ENCODE results near the gene DCD. TPM values are rescaled to one million over a fixed set of nuclear protein-coding genes. Genes with fewer than 3 reads are reported as not detected.
A peak's percentile ranks its signal among the peaks of the same experiment; 100 is the strongest.

The DCD gene
- total and polyA plus RNA-seq, 2 of the 8 experiments (the other 6 are each of a cell fraction or from before 2014, with no cell fraction given), result not detected

DNA sequence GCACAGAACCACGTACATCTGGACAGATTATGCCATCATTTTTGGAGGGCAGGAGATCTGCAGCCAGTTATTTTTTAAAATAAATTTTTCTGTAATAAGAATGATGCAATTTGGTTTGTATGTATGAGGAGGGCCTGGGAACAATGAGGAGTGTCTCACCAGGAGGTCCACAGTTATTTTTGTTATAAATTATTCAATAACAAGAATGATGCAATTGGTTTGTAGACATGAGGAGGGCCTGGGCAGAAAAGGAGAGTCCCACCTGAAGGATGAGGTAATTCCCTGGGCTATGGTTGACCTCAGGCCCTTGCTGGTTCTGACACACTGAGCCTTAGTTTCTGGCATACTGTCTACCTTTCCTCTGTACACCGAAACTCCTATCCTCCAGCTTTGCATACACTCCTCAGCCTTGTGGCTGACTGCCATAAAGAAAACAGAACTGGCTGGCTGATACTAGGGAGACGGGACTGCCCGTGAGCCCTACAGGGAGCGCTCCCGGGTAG lies 9.0 kb upstream of the DCD start:
- H2BK5ac ChIP-seq (ENCODE audit: low read depth, low read length), result no peak overlapping the region

More for the DNA sequence above, 9.0 kb upstream of the DCD start:
- DNase-seq (ENCODE audit: low read depth in 1 of 2, low spot score in 2 of 2) (no peak), FAIRE-seq (no peak)
- Histone ChIP-seq H3K9ac (replicated peaks in 1 of 4; ENCODE audit: extremely low read depth in 1 of 4, low read depth in 3 of 4, low read length in 3 of 4) (no peak overlapping the region), H2BK120ac (replicated peaks; ENCODE audit: low read depth, low read length) (no peak overlapping the region), H3K23me2 (ENCODE audit: low read depth, low read length) (no peaks in the 10 kb centered on the region; the same call in 1 of the 2 replicates), H3K14ac (ENCODE audit: insufficient read length) (no peak overlapping the region), H2BK12ac (ENCODE audit: low read depth, low read length) (no peak overlapping the region), H4K91ac (replicated peaks; ENCODE audit: insufficient read length, low read length) (no peak overlapping the region), H3K4me2 (ENCODE audit: insufficient read depth in 1 of 2, low read depth in 2 of 2, low read length in 2 of 2) (no peak overlapping the region), H3K27me3 (replicated peaks in 1 of 4; ENCODE audit: control insufficient read depth in 3 of 4, extremely low read depth in 1 of 4, insufficient read depth in 3 of 4, low read length in 3 of 4) (peaks cover 0 to 2% (median 0%) of the 10 kb centered on the region in 4 experiments; a peak in 3 of 7 replicates), H3K4me3 (ENCODE audit: extremely low read depth in 1 of 4, insufficient read depth in 2 of 4, low read depth in 3 of 4, low read length in 4 of 4) (no peak overlapping the region), H3K4me1 (replicated peaks in 1 of 4; ENCODE audit: control insufficient read depth in 3 of 4, insufficient read depth in 4 of 4, low read length in 3 of 4) (peaks cover 0 to 6% (median 1%) of the 10 kb centered on the region in 4 experiments; a peak in 5 of 7 replicates), H3K4ac (replicated peaks; ENCODE audit: insufficient read length, low read depth, low read length) (no peak overlapping the region), H3K36me3 (ENCODE audit: control insufficient read depth in 2 of 4, insufficient read depth in 4 of 4, low read length in 3 of 4) (no peaks in the 10 kb centered on the region), H3K79me1 (ENCODE audit: low read depth, low read length) (no peaks in the 10 kb centered on the region), H2AFZ (ENCODE audit: low read length) (no peak overlapping the region), H3K27ac (ENCODE audit: low read depth, low read length) (no peak overlapping the region), H3K23ac (ENCODE audit: insufficient read length) (no peak overlapping the region), H4K8ac (ENCODE audit: extremely low read depth, insufficient read depth, low read length) (no peak overlapping the region), H2BK15ac (ENCODE audit: low read length) (0 out of 2 replicates have a peak overlapping the region, but pooled peaks have one; percentile 47), H3K56ac (replicated peaks; ENCODE audit: insufficient read length, low read depth, low read length) (no peak overlapping the region), H2AK5ac (ENCODE audit: low read depth, low read length) (no peak overlapping the region), H2BK20ac (ENCODE audit: low read length) (peak overlapping the region; percentile 24; the same call in 1 of the 2 replicates), H3K9me3 (ENCODE audit: insufficient read depth in 2 of 2, low read depth in 1 of 2, low read length in 1 of 2) (no peaks in the 10 kb centered on the region), H3K79me2 (ENCODE audit: control insufficient read depth in 1 of 2, insufficient read depth in 2 of 2, low read length in 2 of 2) (no peaks in the 10 kb centered on the region), H3K18ac (ENCODE audit: extremely low read depth, low read length) (no peak overlapping the region), H4K5ac (ENCODE audit: insufficient read length, low read depth, low read length) (no peak overlapping the region), H4K20me1 (replicated peaks in 1 of 2; ENCODE audit: control insufficient read depth in 1 of 2, insufficient read depth in 2 of 2, low read length in 2 of 2) (no peaks in the 10 kb centered on the region)
- CTCF ChIA-PET (ENCODE audit: partially characterized antibody), result interaction anchor here (1.6 to 9.4 kb wide), 8 partner anchors 14 to 77 kb away, joined by 3 to 88 read pairs (median 18); no protein-coding TSS in a partner anchor
- WGBS, 2 experiments (ENCODE audit: extremely low coverage in 1 of 2, insufficient coverage in 1 of 2, insufficient read length in 1 of 2, insufficient replicate concordance in 2 of 2, low coverage in 1 of 2, low lambda C conversion rate in 2 of 2, missing lambda C conversion rate in 1 of 2), result 91% methylated on average over 6 of the region's 6 CpGs; no CpG with 5 or more reads in 1 of the 2 experiments
- POLR2A ChIA-PET (ENCODE audit: partially characterized antibody), result no interaction called here
- no peak for TF ChIP-seq CTBP2 (IDR thresholded peaks at IDR 0.05; ENCODE audit: borderline replicate concordance, insufficient read depth, insufficient read length, low read length)
- peak in 1 of 3 experiments; percentile 4; a peak in 1 of 4 replicates for TF ChIP-seq CTCF (IDR thresholded peaks at IDR 0.05; ENCODE audit: control extremely low read depth in 1 of 3, insufficient read depth in 1 of 3, low read depth in 1 of 3, low read length in 3 of 3)
- no peak for TF ChIP-seq TAF1 (IDR thresholded peaks at IDR 0.05; ENCODE audit: low read depth, low read length)
- no peak for TF ChIP-seq NRF1 (IDR thresholded peaks at IDR 0.05; ENCODE audit: low read depth, low read length)
- no peak for TF ChIP-seq SP2 (IDR thresholded peaks at IDR 0.05; ENCODE audit: low read length)
- no peak for TF ChIP-seq EZH2 (IDR thresholded peaks at IDR 0.05; ENCODE audit: low read depth, low read length, severe bottlenecking)
- no peak for TF ChIP-seq SUZ12 (IDR thresholded peaks at IDR 0.05; ENCODE audit: low read length)
- TF ChIP-seq, protein P1, sequence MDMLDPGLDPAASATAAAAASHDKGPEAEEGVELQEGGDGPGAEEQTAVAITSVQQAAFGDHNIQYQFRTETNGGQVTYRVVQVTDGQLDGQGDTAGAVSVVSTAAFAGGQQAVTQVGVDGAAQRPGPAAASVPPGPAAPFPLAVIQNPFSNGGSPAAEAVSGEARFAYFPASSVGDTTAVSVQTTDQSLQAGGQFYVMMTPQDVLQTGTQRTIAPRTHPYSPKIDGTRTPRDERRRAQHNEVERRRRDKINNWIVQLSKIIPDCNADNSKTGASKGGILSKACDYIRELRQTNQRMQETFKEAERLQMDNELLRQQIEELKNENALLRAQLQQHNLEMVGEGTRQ (IDR thresholded peaks at IDR 0.05; ENCODE audit: low read length), result no peak
